Neural progenitor cell (in vitro differentiated cells): ENCODE data around the gene CYB561. TPM values are rescaled to one million over a fixed set of nuclear protein-coding genes. Genes with fewer than 3 reads are reported as not detected.

ENCODE experiments used
- DNase-seq: peaks from one replicate; pipeline ENCODE4 v3.0.0-alpha.2; 2016; ENCODE audit warnings: low spot score
- H2AFZ ChIP-seq: fragments of 200-600 bp; sonication (generic); replicated peaks from 2 replicates; pipeline ENCODE4 v1.6.1; 2016; ENCODE audit warnings: antibody characterized with exemption
- H3F3A ChIP-seq: fragments of 200-600 bp; sonication (generic); 2 replicates; pipeline ENCODE4 v1.6.1; 2016; ENCODE audit warnings: antibody characterized with exemption, low read depth
- H3K27ac ChIP-seq: fragments of 200-600 bp; sonication (generic); 2 replicates; pipeline ENCODE4 v1.5.1; 2016; ENCODE audit warnings: mild to moderate bottlenecking
- H3K27me3 ChIP-seq: fragments of 200-600 bp; sonication (generic); 2 replicates; pipeline ENCODE4 v1.6.1; 2016; ENCODE audit warnings: mild to moderate bottlenecking, moderate library complexity
- H3K36me3 ChIP-seq: fragments of 200-600 bp; sonication (generic); 2 replicates; pipeline ENCODE4 v1.5.1; 2016
- H3K4me1 ChIP-seq: fragments of 200-600 bp; sonication (generic); 2 replicates; pipeline ENCODE4 v1.6.1; 2016; ENCODE audit warnings: mixed run types
- H3K4me2 ChIP-seq: fragments of 200-600 bp; sonication (generic); 2 replicates; pipeline ENCODE4 v1.6.1; 2016
- H3K4me3 ChIP-seq: fragments of 200-600 bp; sonication (generic); 2 replicates; pipeline ENCODE4 v1.5.1; 2016
- H3K79me2 ChIP-seq: fragments of 200-600 bp; sonication (generic); 2 replicates; pipeline ENCODE4 v1.6.1; 2016; ENCODE audit warnings: low read depth
- H3K9ac ChIP-seq: fragments of 200-600 bp; sonication (generic); 2 replicates; pipeline ENCODE4 v1.6.1; 2016
- H3K9me3 ChIP-seq: fragments of 200-600 bp; sonication (generic); 2 replicates; pipeline ENCODE4 v1.5.1; 2016; ENCODE audit warnings: low read depth
- H4K20me1 ChIP-seq: fragments of 200-600 bp; sonication (generic); 2 replicates; pipeline ENCODE4 v1.6.1; 2016; ENCODE audit warnings: low read depth
- H3K27ac Mint-ChIP-seq: 3 replicates; pipeline ENCODE4 v1.8.0; 2021; ENCODE audit warnings: mixed read lengths
- H3K27me3 Mint-ChIP-seq: 2 replicates; pipeline ENCODE4 v1.8.0; 2022; ENCODE audit warnings: low read depth, mild to moderate bottlenecking, inconsistent platforms, moderate library complexity, mixed read lengths; ENCODE audit not compliant: insufficient read depth
- H3K36me3 Mint-ChIP-seq: 3 replicates; pipeline ENCODE4 v1.8.0; 2021; ENCODE audit warnings: mixed read lengths
- H3K4me1 Mint-ChIP-seq: 3 replicates; pipeline ENCODE4 v1.8.0; 2021; ENCODE audit warnings: mixed read lengths
- H3K4me3 Mint-ChIP-seq: 3 replicates; pipeline ENCODE4 v1.8.0; 2021; ENCODE audit warnings: mild to moderate bottlenecking, moderate library complexity, mixed read lengths
- H3K9me3 Mint-ChIP-seq: 3 replicates; pipeline ENCODE4 v1.8.0; 2020; ENCODE audit warnings: mixed read lengths
- CTCF ChIP-seq: fragments of 200-600 bp; sonication (generic); IDR thresholded peaks from 2 replicates; pipeline ENCODE4 v1.5.1; 2017; ENCODE audit warnings: antibody characterized with exemption, mild to moderate bottlenecking
- EZH2 ChIP-seq: fragments of 200-600 bp; sonication (generic); IDR thresholded peaks from 2 replicates; pipeline ENCODE4 v1.6.1; 2017; ENCODE audit warnings: antibody characterized with exemption, mild to moderate bottlenecking, moderate library complexity
- EZH2phosphoT487 ChIP-seq: fragments of 200-600 bp; sonication (generic); IDR thresholded peaks from 2 replicates; pipeline ENCODE4 v1.6.1; 2017; ENCODE audit warnings: antibody characterized with exemption
- total RNA-seq: library from RNA; depleted of rRNA; stranded (reverse); fragments of >200 nt; gene quantifications from 2 replicates; pipeline ENCODE4 v1.2.3, GENCODE V29; 2015; ENCODE audit warnings: low replicate concordance

CYB561 gene
- total RNA-seq, 1 donor from 2014 or later = 4.2 TPM

DNA sequence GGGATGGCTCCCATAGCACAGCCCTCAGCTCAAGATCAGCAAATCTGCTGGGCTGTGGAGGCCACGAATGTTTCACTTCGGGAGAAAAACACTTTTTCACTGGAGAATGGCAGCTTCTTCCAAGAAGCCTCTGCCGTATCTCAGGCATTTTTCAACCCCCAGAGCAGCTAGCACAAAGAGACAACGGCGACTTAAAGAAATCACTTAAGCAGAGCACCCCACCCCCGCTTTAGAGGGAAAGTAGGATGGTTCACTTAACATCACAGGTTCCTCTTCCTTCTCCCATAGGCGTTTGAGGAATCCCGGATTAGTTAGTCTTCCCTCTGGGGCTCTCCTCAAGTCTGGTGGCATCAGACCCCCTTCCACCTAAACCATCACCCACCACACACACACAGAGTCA, 27.6 kb downstream of the CYB561 start:
- Histone ChIP-seq H3F3A (no peaks in the 10 kb centered on the region), H3K4me2 (no peak overlapping the region), H2AFZ (no peak overlapping the region), H3K9ac (no peak overlapping the region), H3K4me1 (peaks cover 5% of the 10 kb centered on the region), H4K20me1 (no peaks in the 10 kb centered on the region), H3K27me3 (no peaks in the 10 kb centered on the region), H3K27ac (no peak overlapping the region), H3K79me2 (no peaks in the 10 kb centered on the region), H3K9me3 (no peaks in the 10 kb centered on the region), H3K36me3 (no peaks in the 10 kb centered on the region), H3K4me3 (no peak overlapping the region)
- peak overlapping the region; percentile 54 for H3K27ac Mint-ChIP-seq
- peaks cover 30% of the 10 kb centered on the region for H3K36me3 Mint-ChIP-seq
- DNase-seq = no peak
- H3K27me3 Mint-ChIP-seq = peaks cover 2% of the 10 kb centered on the region
- H3K4me1 Mint-ChIP-seq = peaks cover 2% of the 10 kb centered on the region
- no peaks in the 10 kb centered on the region for H3K9me3 Mint-ChIP-seq
- no peak overlapping the region for H3K4me3 Mint-ChIP-seq
- no peak for TF ChIP-seq EZH2phosphoT487
- TF ChIP-seq EZH2 = no peak
- TF ChIP-seq CTCF = no peak

- DNase-seq = no peak
- Mint-ChIP-seq H3K4me1 (no peaks in the 10 kb centered on the region), H3K36me3 (peaks cover 30% of the 10 kb centered on the region), H3K4me3 (no peak overlapping the region), H3K27ac (no peak overlapping the region), H3K9me3 (no peaks in the 10 kb centered on the region), H3K27me3 (no peaks in the 10 kb centered on the region)
- H2AFZ ChIP-seq = no peak overlapping the region
- no peak overlapping the region for H3K9ac ChIP-seq
- no peaks in the 10 kb centered on the region for H3K79me2 ChIP-seq
- H3K36me3 ChIP-seq = no peaks in the 10 kb centered on the region
- no peak overlapping the region for H3K27ac ChIP-seq
- H3K27me3 ChIP-seq = no peaks in the 10 kb centered on the region
- H3K9me3 ChIP-seq = no peaks in the 10 kb centered on the region
- no peaks in the 10 kb centered on the region for H3F3A ChIP-seq
- TF ChIP-seq CTCF (no peak), EZH2phosphoT487 (no peak), EZH2 (no peak)
- no peak overlapping the region for H3K4me3 ChIP-seq
- H4K20me1 ChIP-seq = no peaks in the 10 kb centered on the region
- no peaks in the 10 kb centered on the region for H3K4me1 ChIP-seq
- no peak overlapping the region for H3K4me2 ChIP-seq
Observed at GRCh38 chr17:63414222-63414621, 31.9 kb downstream of the CYB561 start.

GRCh38 chr17:63413128-63413527, 33.0 kb downstream of the CYB561 start:
- H3K36me3 ChIP-seq = no peaks in the 10 kb centered on the region
- H3K9me3 Mint-ChIP-seq = no peaks in the 10 kb centered on the region
- no peak overlapping the region for H3K9ac ChIP-seq
- H3K27ac Mint-ChIP-seq = no peak overlapping the region
- no peak overlapping the region for H3K4me3 ChIP-seq
- H3F3A ChIP-seq = no peaks in the 10 kb centered on the region
- DNase-seq = no peak
- no peaks in the 10 kb centered on the region for H3K79me2 ChIP-seq
- no peaks in the 10 kb centered on the region for H3K27me3 ChIP-seq
- no peaks in the 10 kb centered on the region for H3K27me3 Mint-ChIP-seq
- H2AFZ ChIP-seq = no peak overlapping the region
- no peaks in the 10 kb centered on the region for H4K20me1 ChIP-seq
- H3K27ac ChIP-seq = no peak overlapping the region
- no peak overlapping the region for H3K4me3 Mint-ChIP-seq
- TF ChIP-seq EZH2 (no peak), CTCF (no peak), EZH2phosphoT487 (no peak)
- peaks cover 24% of the 10 kb centered on the region for H3K36me3 Mint-ChIP-seq
- H3K9me3 ChIP-seq = no peaks in the 10 kb centered on the region
- H3K4me1 Mint-ChIP-seq = no peaks in the 10 kb centered on the region
- no peak overlapping the region for H3K4me2 ChIP-seq
- no peaks in the 10 kb centered on the region for H3K4me1 ChIP-seq

- no peaks in the 10 kb centered on the region for H3K27me3 ChIP-seq
- H3K9me3 Mint-ChIP-seq = no peaks in the 10 kb centered on the region
- no peaks in the 10 kb centered on the region for H3K79me2 ChIP-seq
- no peak for DNase-seq
- no peak overlapping the region for H2AFZ ChIP-seq
- H3K4me3 Mint-ChIP-seq = no peak overlapping the region
- no peaks in the 10 kb centered on the region for H3K4me1 ChIP-seq
- no peaks in the 10 kb centered on the region for H3K27me3 Mint-ChIP-seq
- H3K36me3 Mint-ChIP-seq = peaks cover 23% of the 10 kb centered on the region
- H3K4me3 ChIP-seq = no peak overlapping the region
- H3K36me3 ChIP-seq = no peaks in the 10 kb centered on the region
- no peaks in the 10 kb centered on the region for H3K4me1 Mint-ChIP-seq
- no peak overlapping the region for H3K9ac ChIP-seq
- H3K27ac ChIP-seq = no peak overlapping the region
- H3K9me3 ChIP-seq = no peaks in the 10 kb centered on the region
- H3K27ac Mint-ChIP-seq = no peak overlapping the region
- H3K4me2 ChIP-seq = no peak overlapping the region
- H4K20me1 ChIP-seq = no peaks in the 10 kb centered on the region
- no peaks in the 10 kb centered on the region for H3F3A ChIP-seq
- TF ChIP-seq EZH2 (no peak), CTCF (no peak), EZH2phosphoT487 (no peak)
Observed at GRCh38 chr17:63412234-63412633, 33.9 kb downstream of the CYB561 start.
